GM18858 (cell line): Measurements from ENCODE around the gene RPL38.

Experiments used
- ATAC-seq: cut with Tn5 transposase; IDR thresholded peaks from one replicate; pipeline ENCODE4 v1.9.1; 2021; ENCODE audit not compliant: unreplicated experiment

Gene RPL38

DNA sequence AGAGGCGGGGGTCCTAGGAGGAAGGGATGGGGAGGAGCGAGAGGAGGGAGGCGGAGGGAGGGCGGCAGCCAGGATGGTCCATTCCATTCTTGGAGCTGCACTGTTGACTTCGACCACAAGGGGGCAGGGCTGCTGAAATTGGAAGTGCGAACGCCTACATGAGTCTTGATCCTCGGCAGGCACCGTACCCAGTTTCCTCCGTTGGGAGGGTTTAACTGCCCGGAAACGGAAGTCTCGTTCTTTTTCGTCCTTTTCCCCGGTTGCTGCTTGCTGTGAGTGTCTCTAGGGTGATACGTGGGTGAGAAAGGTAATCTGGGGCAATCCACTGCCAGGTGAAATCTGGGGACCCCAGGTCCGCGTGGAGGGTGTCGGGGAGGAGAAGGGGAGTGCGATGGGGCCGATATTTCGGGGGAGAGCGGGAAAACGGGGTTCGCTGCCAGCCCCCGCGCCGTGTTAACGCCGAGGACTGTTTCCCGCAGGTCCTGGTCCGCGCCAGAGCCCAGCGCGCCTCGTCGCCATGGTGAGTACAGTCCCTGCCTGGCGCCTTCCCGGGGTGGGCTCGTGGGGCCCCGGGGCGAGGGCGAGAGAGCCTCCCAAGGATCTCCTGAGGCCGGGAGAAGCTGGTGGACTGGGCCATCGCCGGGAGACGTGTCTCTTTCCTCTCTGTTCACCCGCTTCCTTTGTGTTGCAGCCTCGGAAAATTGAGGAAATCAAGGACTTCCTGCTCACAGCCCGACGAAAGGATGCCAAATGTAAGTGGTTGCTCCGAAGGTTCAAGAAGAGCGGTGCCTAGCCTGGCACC is at the start of gene RPL38:
Gene RPL38 (plus strand): TSS at position 240 of the 802 bp plus-strand sequence. CDS start 278 bp downstream, at position 518.
- ATAC-seq: peak; percentile 56

DNA sequence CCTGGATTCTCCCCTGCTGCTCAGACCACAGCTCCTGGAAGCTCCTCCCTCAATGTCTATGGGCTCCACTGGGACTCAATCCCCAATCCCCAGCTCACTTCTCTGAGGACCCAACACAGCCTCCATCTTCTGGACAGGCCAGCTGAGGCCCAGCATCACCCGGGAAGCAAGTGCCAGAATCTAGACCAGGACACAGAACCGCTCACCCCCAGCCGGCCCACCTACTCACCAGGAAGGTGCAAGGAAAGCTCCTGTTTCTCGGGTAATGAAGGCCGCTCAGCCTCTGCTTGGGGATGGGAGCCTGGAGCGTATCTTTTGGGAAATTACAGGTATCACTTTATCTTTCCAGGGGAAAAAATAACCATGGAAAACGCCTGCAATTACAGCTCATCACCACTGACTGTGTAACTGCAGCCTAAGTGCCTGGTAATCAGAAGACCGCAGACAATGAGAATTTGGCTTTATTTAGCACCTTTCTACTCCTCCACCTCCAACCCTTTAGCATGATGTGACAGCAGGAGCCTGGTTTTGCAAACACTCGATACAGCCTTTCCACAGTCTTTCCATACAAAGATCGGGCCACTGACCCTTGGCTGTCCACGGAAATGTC is 49.6 kb upstream of the RPL38 start:
- no peak for ATAC-seq

DNA sequence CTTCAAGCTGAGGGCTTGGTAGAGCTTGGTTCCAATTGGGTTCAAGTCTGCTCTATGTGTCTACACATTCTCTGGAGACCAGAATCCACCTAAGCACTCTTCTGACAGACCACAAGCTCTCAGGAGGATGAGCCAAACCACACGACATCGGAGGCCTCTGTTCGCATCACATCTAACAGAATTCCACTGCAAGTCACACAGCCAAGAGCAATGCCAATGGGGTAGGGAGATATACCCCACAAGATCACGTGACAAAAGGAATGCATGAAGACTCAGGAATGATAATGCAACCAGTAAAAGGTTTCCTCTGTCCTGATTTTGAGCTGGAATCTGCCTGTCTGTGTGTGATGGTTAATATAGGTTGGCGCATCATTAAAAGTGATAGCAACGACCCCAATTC is 46.6 kb upstream of the RPL38 start:
- no peak for ATAC-seq

DNA sequence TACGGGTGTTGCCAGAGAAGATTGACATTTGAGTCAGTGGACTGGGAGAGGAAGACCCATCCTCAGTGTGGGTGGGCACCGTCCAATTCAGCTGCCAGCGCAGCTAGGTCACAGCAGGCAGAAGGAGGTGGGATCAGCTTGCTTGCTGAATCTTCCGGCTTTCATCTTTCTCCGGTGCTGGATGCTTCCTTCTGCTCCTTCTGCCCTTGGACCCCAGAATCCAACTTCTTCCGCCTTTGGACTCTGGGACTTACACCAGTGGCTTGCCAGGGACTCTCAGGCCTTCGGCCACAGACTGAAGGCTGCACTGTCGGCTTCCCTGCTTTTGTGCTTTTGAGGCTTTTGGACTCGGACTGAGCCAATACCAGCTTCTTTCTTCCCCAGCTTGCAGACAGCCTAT is 46.1 kb upstream of the RPL38 start:
- no peak for ATAC-seq

DNA sequence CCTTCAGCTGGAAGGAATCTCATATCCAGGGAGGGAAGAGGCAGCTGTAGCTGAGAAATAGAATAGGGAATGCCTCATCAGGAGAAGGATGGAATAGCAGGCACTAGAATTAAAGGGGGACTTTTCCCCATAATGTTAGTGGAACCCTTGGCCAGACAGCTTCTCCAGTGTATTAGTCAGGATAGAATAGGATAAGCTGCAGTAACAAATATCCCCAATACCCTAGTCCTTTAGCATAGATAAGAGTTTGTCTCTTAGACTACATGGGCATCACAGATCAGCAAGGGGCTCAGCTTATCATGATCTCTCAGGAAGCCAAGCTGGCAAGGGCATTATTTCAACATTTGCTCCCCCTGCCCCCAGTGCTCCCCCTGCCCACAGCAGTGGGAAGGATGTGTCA is 44.7 kb upstream of the RPL38 start:
- no peak for ATAC-seq

DNA sequence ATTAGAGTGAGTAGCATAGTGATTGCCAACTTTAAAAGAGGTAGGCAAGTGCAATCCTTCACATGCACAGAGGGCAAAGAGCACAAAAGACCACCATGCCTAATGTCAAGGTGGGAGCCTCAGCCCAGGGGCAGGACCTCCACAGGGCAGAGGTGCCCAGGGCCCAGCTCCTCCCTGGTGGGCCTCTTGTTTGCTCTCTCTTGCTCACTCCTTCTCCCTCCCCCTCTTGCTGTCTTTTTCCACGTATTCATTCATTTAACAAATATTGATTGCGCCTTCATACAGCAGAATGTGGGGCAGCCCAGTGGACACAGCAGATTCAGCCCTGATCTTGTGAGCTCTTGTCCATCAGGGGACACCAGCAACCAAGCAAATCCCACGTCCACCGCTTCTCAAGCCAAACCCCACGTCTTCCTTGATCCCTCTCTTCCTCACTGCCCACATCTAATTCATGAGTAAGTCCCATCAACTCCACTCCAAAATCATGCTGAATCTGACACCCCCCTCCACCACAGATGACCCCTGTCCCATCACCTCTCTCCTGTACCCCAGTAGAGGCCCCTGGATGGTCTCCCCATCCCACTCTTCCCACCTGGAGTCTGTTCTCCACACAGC is 44.1 kb upstream of the RPL38 start:
- no peak for ATAC-seq

DNA sequence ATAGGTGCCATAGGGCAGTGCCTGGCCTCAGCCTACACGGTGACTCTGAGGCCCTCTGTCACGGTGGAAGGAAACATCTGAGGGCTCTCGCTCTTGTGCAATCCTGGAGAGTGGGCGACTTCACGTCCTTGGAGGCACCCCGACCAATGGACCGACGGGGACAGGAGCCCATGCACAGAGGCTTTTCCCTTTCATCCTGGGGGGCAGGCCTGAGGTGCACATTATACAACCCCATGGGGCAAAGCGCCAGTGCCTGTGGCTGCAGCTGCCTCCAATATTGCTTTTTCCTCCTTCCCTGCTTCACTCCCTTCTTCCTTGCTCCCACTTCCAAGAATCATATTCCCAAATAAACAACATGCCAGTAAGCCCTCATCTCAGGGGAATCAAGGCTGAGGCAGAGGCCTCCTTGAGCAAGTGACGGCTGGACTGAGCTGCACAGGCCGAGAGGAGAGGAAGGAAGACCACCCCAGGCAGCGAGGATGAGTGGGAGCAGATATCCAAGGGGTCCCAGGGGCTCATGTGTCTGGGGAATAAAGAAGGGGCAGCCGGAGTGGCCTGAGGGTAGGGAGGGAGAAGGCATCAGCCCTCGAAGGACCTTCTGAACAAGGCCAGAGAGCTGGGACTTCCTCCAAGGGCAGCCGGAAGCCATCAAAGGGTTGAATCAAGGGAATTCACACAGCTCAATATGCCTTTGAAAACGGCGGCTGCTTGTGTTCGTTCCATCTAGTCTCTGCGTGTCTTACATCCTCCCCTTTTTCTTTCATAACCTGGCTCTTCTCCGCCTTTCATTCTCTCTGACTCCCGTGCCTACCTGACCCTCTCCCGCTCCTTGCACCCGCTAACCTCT is 42.6 kb upstream of the RPL38 start:
- ATAC-seq: no peak

DNA sequence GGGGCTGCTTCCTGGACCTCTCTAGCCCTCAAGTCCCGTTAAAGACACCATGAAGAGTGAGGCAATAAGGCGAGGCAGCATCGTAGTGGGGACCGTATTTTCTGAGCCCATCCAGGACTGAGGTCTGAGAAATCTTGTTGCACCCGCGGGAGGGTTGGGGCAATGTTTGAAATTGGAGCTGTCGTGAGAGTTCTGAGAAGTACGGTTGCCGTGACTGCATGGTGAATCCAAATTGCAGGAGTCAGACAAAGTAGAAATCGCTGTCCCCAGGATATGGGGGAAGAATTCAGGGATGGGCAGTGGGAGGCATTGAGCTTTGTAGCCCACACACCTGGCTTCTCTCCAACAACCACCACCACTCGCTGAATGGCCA is 42.0 kb upstream of the RPL38 start:
- ATAC-seq: no peak

DNA sequence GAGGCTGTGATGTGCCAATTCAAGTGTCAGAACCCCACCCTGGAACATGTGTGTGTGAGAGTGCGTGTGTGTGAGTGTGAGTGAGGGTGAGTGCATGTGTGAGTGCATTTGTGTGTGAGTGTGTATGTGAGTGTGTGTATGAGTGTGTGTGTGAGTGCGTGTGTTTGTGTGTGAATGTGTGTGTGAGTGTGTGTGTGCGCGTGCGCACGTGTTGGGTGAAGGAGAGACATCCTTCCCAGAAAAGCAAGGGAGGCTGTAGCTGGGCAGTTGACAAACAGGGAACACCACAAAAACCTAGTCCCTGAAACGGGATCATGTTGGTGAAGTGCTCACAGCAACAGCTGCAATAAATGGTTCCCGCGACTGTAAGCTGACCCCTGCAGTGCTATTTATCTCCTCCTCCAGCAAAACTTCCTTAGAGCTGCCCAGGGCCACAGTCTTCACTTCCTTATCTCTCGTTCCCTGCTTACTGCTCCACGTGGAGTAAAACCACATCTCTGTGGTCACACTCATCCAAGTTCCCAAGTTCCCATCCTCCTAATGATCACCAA is 40.1 kb upstream of the RPL38 start:
- no peak for ATAC-seq

DNA sequence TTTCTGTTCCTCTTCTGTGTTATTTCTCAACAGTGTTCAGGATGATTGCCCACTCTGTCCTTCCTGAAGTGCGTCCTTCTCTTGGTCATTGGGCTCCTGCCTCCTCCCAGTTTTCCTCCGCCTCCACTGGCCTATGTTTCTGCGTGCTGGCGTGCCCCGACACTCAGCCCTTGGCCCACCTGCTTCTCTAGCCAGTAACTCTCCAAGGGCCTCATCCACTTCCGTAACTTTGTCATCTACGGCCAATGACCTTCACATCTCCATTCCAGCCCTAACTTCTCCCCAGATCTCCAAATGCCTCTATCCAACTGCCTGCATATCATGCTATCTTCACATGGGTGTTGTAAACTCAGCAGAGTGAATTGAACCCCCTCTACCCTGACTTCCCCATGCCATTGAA is 39.6 kb upstream of the RPL38 start:
- ATAC-seq: no peak

DNA sequence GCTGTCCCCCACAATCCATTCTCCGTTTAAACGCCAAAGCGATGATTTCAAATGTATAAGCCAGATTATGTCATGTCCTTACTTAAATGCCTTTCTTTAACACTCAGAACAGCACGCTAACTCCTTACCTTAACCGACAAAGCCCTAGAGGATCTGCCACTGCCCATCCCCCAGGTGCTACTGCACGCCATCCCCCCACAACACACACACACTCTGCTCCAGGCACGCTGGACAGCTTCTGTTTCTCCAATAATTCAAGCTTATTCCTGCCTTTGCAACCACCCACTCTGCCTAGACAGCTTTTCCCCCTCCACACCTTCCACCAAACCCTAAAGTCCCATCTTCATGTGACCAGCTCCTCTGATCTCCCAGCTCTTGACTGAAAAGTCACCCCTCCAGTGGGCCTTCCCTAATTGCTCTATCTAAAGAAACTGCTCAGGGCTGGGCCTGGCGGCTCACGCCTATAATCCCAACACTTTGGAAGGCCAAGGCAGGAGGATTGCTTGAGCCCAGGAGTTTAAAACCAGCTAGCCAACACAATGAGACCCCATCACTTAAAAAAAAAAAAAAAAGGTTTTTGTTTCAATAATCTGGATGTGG is 38.9 kb upstream of the RPL38 start:
- ATAC-seq: no peak

DNA sequence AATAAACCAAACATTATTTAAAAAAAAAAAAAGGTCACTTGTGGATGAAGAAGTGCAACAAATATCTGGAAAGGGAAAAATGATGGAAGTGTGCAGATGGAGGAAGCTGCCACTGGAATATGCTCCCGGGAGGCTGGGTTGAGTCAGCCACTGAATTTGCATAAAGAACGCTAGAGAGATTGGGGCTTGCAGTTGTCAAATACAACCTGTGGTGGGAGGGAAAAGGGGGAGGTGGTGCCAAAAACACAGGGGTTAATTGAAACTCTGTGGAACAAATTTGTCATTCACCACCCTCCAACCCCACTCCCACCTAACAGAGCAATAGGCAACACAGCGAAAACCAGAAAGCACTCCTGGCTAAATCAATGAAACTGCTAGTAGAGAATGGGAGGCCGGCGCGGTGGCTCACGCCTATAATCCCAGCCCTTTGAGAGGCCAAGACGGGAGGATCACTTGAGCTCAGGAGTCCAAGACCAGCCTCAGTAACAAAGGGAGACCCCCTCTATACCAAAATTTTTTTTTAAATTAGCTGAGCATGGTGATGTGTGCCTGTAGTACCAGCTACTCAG is 37.6 kb upstream of the RPL38 start:
- ATAC-seq: no peak

DNA sequence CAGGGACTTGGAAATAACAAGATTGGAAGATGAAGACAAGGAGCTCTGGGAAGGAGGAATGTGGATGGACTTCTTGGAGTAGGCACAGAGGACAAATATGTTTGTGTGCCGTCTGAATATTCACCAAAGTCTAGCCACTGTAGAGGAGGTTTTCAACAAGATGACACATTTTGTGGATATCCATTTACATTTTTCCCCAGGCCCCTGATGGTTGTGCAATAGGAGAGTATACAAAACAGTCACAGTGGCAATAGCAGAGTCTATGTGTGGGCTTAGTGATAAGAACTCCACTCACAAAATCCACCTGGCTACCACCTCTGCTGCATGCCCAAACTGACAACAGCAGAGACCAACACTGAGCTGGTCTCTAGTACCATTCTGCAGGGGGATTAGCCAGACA is 32.6 kb upstream of the RPL38 start:
- ATAC-seq: no peak

DNA sequence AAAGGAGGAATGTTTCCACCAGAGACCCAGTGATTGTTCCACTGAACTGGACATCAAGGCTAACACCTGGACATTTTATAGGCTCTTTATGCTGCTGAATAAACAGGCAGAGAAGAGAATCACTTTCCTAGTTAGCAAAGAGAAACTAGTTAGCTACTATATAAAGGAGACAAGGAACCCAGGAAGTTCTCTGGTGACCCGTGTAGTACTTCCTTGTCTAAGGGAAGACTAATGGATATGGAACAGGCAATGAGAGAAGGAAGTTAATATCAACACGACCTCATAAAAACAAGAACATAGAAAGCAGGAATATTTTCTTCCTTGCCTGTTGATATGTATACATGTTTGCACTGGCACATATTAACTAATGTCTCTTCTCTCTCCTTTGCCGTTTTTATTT is 30.8 kb upstream of the RPL38 start:
- ATAC-seq: no peak

DNA sequence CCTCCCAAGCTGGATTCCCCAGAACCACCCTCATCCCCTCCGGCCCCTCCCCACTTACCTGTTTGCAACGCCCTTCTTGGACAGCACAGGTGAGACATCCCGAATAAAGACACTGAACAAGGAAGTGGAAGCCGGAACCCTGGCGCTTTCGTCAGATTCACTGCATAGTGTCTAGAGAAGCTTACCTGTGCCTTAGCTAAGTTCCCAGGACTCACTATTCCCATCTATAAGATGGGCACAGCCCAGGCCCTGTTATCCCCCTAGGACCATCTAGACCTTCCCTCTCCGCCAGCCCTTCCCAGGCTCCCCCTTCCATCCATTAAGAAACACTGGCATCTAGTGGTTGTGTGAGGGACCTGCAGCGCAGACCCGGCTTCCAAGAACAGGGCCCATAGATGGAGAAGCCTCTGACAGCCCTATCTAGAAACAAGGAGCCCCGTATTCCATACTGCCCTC is 26.9 kb upstream of the RPL38 start:
- no peak for ATAC-seq

DNA sequence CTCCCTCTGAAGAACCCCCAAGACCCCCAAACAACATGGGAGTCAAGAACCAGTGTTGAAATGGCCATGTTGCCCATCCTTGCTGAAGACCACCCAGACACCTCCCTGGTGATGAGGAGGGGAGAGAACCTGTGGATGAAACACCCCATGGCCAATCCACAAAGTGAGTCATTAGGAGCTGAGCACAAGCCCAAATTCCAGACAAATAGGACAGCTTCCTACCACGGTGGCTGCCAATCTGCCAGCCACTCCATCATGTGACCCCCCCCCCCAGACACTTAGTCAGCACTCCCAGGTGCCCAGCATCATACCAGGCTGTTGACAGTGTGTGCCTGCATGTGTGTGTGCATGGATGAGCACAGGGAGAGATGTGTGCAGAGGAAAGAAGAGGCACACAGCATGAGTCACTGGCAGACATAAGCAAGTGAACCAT is 26.4 kb upstream of the RPL38 start:
- ATAC-seq: no peak

DNA sequence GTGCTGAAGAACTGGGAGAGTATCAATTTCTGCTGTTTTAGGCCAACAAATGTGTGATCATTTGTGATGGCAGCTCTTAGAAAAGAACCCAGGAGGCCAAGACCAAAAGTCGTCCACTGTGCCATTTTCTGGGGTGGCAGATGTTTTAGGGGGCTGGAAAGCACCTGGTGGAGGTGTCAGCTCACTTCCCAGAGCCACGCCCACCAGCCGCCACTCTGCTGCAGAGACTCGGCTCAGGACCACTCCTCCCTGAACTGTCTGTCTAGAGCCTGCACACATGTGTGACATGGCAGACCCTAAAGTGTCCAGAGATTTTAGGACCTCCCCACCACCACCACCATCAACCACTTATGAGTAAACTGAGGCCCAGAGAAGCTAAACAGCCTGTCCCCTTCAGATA is 23.9 kb upstream of the RPL38 start:
- ATAC-seq: no peak

DNA sequence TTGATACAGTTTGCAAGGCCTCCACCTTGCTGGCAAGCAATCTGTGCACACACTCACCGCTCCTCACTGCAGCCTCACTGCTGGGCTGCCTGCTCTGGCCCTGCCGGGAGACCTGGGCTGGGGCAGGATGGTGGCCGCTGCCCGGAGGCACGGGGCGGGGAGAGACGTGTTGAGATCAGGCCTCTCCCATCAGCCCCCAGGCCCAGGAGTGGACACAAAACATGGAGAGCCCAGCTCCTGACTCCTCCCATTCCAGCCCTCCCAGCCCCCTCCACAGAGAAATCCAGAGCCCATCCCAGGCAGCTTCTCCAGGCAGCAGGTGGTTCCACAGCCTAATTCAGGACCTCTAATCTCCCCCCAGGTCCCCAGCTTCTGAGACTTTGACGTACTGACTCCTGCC is 23.1 kb upstream of the RPL38 start:
- ATAC-seq: no peak

DNA sequence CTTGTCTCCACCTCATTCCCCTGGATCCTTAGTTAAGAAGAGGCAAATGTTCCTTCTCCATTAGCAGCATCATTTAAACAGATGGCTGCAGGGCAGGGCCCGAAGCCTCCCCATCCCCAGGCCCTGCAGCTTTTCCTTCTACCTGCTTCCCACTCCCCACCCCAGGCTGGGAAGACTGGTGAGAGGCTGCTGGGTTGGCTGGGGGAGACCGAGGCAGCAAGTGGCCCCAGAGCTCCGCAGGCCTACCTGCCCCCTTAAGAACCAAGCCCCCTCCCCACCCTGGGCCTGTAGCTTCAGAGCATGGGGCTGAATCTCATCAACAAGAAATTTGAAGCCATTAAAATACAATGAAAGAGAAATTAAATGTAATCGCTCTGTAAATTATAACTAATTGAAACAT is 22.1 kb upstream of the RPL38 start:
- no peak for ATAC-seq

DNA sequence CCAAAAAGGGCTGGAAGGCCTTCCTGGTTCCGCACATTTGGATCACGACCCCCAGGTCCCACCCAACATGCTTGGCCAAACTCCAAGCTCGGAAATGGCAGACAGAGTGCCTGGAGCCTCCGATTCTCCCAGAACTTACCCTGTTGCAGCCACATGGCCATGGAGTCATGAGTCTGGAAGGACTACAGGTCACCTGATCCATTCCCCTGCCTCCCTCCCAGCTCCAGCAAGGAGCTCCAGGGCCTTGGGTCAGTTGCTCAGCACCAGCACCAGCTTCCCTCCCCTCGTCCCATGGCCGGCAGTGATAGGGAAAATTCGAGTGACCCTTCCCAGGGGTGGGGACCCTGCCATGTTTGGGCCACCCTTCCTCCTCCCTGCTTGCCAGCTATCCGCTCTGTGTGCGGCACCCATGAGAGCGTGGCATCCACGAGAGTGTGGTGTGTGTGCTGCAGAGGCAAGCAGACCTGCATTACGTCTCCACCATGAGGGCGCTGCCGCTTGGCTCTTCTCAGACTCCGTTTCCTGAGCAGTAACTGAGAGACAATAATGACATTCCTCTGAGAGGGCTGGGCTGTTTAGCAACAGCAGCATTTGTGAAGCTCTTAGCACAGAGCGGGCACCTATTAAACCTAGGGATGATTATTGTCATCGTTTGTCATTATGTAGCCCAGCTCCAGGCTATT is 21.3 kb upstream of the RPL38 start:
- ATAC-seq: no peak
